ENCODE results near the gene CDH4. TPM values are rescaled to one million over a fixed set of nuclear protein-coding genes. Genes with fewer than 3 reads are reported as not detected.

Gene CDH4
- total RNA-seq, 1 donor from 2014 or later, result 3.2 TPM

DNA sequence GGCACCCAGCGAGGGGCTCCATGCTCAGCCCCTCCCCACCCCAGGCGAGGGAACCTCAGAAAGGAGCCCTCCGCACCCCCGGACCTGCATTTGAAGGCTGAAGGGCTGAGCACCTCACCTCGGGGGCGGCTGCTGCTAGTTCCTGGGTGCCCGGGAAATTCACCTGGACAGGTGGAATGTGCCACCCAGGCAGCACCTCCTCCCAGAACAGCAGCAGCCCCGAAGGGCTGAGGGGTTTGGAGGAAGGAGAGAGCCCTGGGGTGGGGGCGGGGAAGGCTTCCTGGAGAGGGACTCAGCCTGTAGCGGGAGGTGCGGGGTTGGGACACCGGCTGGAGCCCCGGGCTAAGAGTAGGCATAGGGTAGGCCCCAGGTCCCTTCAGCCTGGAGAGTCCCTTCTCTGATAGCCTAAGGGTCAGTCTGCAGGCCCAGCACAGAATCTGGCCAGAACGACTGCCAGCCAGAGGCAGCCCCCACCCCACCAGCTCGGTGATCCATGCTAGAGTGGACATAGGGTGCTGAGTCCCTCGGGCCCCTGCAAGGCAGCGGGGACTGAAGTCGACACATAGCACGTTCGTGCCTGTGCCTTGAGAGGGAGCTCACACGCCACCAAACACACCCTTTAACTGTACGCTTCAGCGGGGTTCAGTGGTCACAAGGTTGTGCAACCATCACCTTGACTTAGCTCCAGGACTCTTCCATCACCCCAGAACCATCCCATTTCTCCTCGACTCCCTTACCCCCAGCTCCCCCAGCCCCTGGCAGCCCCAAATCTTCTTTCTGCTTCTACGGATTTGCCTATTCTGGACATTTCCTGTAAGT lies 632.7 kb downstream of the CDH4 start:
- no peaks in the 10 kb centered on the region for H3K36me3 Mint-ChIP-seq (ENCODE audit: low read depth, unreplicated experiment)
- no peak overlapping the region for H3K4me2 ChIP-seq (ENCODE audit: low read length)
- H3K4me1 Mint-ChIP-seq (ENCODE audit: low read depth, unreplicated experiment), result peaks cover 5% of the 10 kb centered on the region
- no peaks in the 10 kb centered on the region for H3K4me1 ChIP-seq (ENCODE audit: insufficient read depth, low read length)
- peaks cover 4% of the 10 kb centered on the region for H3K9me3 Mint-ChIP-seq (ENCODE audit: unreplicated experiment)
- TF ChIP-seq CTCF (IDR thresholded peaks at IDR 0.05; ENCODE audit: insufficient read depth, low read depth, low read length), result no peak
- no peak for TF ChIP-seq EZH2 (IDR thresholded peaks at IDR 0.05; ENCODE audit: insufficient read depth, low read length)
- H3K79me2 ChIP-seq (ENCODE audit: insufficient read depth, low read length), result no peaks in the 10 kb centered on the region
- no peak overlapping the region for H3K9ac ChIP-seq (ENCODE audit: low read length)
- FAIRE-seq, result no peak
- DNase-seq (ENCODE audit: low read depth), result no peak
- no peak overlapping the region for H3K4me3 Mint-ChIP-seq (ENCODE audit: unreplicated experiment)
- no peak overlapping the region for H3K27ac Mint-ChIP-seq (ENCODE audit: unreplicated experiment)
- H3K27me3 ChIP-seq (ENCODE audit: insufficient read depth, low read length), result no peaks in the 10 kb centered on the region
- H3K27ac ChIP-seq (ENCODE audit: low read depth, low read length), result no peak overlapping the region
- no peak overlapping the region for H3K4me3 ChIP-seq (ENCODE audit: insufficient read depth, low read depth, low read length)
- H3K9me3 ChIP-seq (ENCODE audit: insufficient read depth, low read depth, low read length), result peaks cover 3% of the 10 kb centered on the region
- no peak overlapping the region for H2AFZ ChIP-seq (ENCODE audit: low read depth, low read length)
- H4K20me1 ChIP-seq (ENCODE audit: insufficient read depth, low read length), result no peaks in the 10 kb centered on the region
- H3K27me3 Mint-ChIP-seq (ENCODE audit: low read depth, unreplicated experiment), result peaks cover 32% of the 10 kb centered on the region
- no peaks in the 10 kb centered on the region for H3K36me3 ChIP-seq (ENCODE audit: insufficient read depth, low read length)

DNA sequence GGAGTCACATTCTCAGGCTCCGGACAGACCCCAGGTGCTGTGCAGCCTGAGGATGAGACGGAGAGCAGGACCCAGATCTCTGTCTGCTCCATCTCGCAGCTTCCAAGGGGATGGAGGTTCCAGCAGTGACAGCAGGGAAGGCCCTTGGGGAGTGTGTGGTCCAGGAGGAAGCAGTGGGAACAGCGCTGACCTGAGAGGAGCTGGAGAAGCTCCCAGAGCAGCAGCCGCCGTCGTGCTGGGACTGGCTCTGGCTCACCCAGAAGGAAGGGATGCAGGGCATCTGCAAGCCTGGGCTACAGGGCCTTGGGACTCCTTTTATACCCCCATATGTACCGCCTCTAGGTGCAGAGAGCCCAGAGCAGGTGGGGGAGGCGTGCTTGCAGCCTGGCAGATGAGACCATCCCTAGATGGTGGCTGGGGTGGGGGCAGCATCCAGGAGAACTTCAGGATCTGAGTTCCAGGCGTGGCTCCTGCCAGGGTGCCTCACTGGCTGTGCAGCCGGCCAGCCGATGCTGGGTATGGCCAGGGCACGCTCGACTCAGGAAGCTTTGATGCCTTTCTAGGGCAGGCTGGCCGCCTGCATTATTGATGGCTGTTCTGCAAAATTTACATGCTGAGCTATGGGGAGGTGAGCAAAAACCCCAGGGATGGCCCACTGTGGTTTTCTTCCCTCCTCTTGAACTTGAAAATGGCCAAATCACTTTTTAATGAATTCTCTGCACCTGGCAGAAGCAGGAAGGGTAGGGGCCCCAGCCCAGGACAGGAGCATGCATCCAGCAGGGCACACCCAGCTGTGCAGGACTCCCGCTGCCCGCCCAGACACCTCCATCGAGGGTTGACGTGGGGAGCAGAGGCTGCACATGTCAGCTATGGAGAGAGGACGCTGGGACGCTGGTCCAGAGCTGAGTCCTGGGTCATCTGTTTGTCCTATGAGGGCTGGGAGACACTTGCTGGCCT lies 634.0 kb downstream of the CDH4 start:
- Mint-ChIP-seq H3K36me3 (ENCODE audit: low read depth, unreplicated experiment) (peaks cover 1% of the 10 kb centered on the region), H3K9me3 (ENCODE audit: unreplicated experiment) (peaks cover 11% of the 10 kb centered on the region), H3K4me3 (ENCODE audit: unreplicated experiment) (no peak overlapping the region), H3K27me3 (ENCODE audit: low read depth, unreplicated experiment) (peaks cover 39% of the 10 kb centered on the region), H3K27ac (ENCODE audit: unreplicated experiment) (no peak overlapping the region), H3K4me1 (ENCODE audit: low read depth, unreplicated experiment) (peaks cover 5% of the 10 kb centered on the region)
- Histone ChIP-seq H4K20me1 (ENCODE audit: insufficient read depth, low read length) (no peaks in the 10 kb centered on the region), H3K36me3 (ENCODE audit: insufficient read depth, low read length) (no peaks in the 10 kb centered on the region), H3K4me1 (ENCODE audit: insufficient read depth, low read length) (no peaks in the 10 kb centered on the region), H3K27me3 (ENCODE audit: insufficient read depth, low read length) (no peaks in the 10 kb centered on the region), H3K79me2 (ENCODE audit: insufficient read depth, low read length) (no peaks in the 10 kb centered on the region), H3K27ac (ENCODE audit: low read depth, low read length) (no peak overlapping the region), H3K4me2 (ENCODE audit: low read length) (no peak overlapping the region), H3K9me3 (ENCODE audit: insufficient read depth, low read depth, low read length) (peaks cover 5% of the 10 kb centered on the region), H2AFZ (ENCODE audit: low read depth, low read length) (no peak overlapping the region), H3K9ac (ENCODE audit: low read length) (no peak overlapping the region), H3K4me3 (ENCODE audit: insufficient read depth, low read depth, low read length) (no peak overlapping the region)
- FAIRE-seq (no peak), DNase-seq (ENCODE audit: low read depth) (no peak)
- TF ChIP-seq EZH2 (IDR thresholded peaks at IDR 0.05; ENCODE audit: insufficient read depth, low read length), result no peak
- no peak for TF ChIP-seq CTCF (IDR thresholded peaks at IDR 0.05; ENCODE audit: insufficient read depth, low read depth, low read length)

All from astrocyte (in vitro differentiated cells and primary cell).